GM12878 (cell line): ENCODE results near the gene CELF3. TPM values are rescaled to one million over a fixed set of nuclear protein-coding genes. Genes with fewer than 3 reads are reported as not detected.

Source experiments
- ATAC-seq: fragments of 200-7000 bp; cut with Tn5 transposase; 3 replicates; pipeline ENCODE4 v1.9.1; 2020; ENCODE audit warnings: mild to moderate bottlenecking, moderate library complexity
- BruUV-seq: library from RNA; stranded (reverse); fragments of 400-500 nt; replicated peaks from 2 replicates; lab custom pipeline; 2021; lab: Mats Ljungman, UMichigan
- CTCF ChIA-PET: fragments of 300-600 bp; sonication (Branson Sonifier 250); formaldehyde crosslinking; extraction: SDS; loops from one replicate; lab custom pipeline; 2021; ENCODE audit warnings: inconsistent platforms; lab: Yijun Ruan, JAX
- POLR2A ChIA-PET: fragments of 350-600 bp; formaldehyde crosslinking; extraction: SDS; loops from one replicate; lab custom pipeline; 2021; ENCODE audit warnings: inconsistent platforms; lab: Charles Lee
- RAD21 ChIA-PET: fragments of 300-600 bp; sonication (Branson Sonifier 250); formaldehyde crosslinking; loops from one replicate; lab custom pipeline; 2023; ENCODE audit warnings: antibody characterized with exemption; ENCODE audit not compliant: unreplicated experiment; lab: Charles Lee
- SMC1A ChIA-PET: fragments of 300-600 bp; sonication (Branson Sonifier 250); formaldehyde crosslinking; loops from one replicate; lab custom pipeline; 2023; ENCODE audit not compliant: unreplicated experiment, uncharacterized antibody; lab: Charles Lee
- DNase-seq: peaks from one replicate; pipeline ENCODE4 v3.0.0-alpha.2; 2011; ENCODE audit warnings: low read depth, low spot score
- FAIRE-seq: peaks from 3 replicates; lab custom pipeline; 2011; peaks lifted over from hg19 to GRCh38; lab: Jason Lieb, UNC
- H2AFZ ChIP-seq: 2 replicates; pipeline ENCODE4 v1.6.0; 2011; ENCODE audit warnings: low read depth, low read length, control low read depth; ENCODE audit not compliant: control insufficient read depth
- H3K27ac ChIP-seq: 2 replicates; pipeline ENCODE4 v1.5.1; 2011; ENCODE audit warnings: control low read depth; ENCODE audit not compliant: control insufficient read depth, insufficient read depth
- H3K27me3 ChIP-seq, 2 experiments: replicated peaks in 1 of 2; 2 replicates each; pipeline versions ENCODE4 v1.6.0 to v1.6.1; 2011; ENCODE audit warnings: low read length in 1 of 2; ENCODE audit not compliant: control insufficient read depth in 2 of 2, insufficient read depth in 2 of 2
- H3K36me3 ChIP-seq, 2 experiments: 2 replicates each; pipeline ENCODE4 v1.5.1; 2011; ENCODE audit warnings: low read length in 1 of 2; ENCODE audit not compliant: control insufficient read depth in 2 of 2, insufficient read depth in 2 of 2
- H3K4me1 ChIP-seq: 2 replicates; pipeline ENCODE4 v1.6.1; 2011; ENCODE audit warnings: mild to moderate bottlenecking, low read length, moderate library complexity, mixed read lengths; ENCODE audit not compliant: control insufficient read depth, insufficient read depth
- H3K4me2 ChIP-seq: 2 replicates; pipeline ENCODE4 v1.6.0; 2011; ENCODE audit warnings: control low read depth; ENCODE audit not compliant: control insufficient read depth, insufficient read depth
- H3K4me3 ChIP-seq: fragments of 200-600 bp; sonication (generic); 2 replicates; pipeline ENCODE4 v1.5.1; 2016
- H3K79me2 ChIP-seq: 2 replicates; pipeline ENCODE4 v1.6.0; 2011; ENCODE audit warnings: low read length; ENCODE audit not compliant: control insufficient read depth, insufficient read depth
- H3K9ac ChIP-seq: 2 replicates; pipeline ENCODE4 v1.8.0; 2011; ENCODE audit warnings: low read length, control low read depth, mixed read lengths; ENCODE audit not compliant: control insufficient read depth, insufficient read depth
- H3K9me3 ChIP-seq: replicated peaks from 3 replicates; pipeline ENCODE4 v1.5.1; 2011; ENCODE audit warnings: mild to moderate bottlenecking, low read length; ENCODE audit not compliant: control insufficient read depth, insufficient read depth
- H4K20me1 ChIP-seq: 2 replicates; pipeline ENCODE4 v1.6.0; 2011; ENCODE audit not compliant: control insufficient read depth, insufficient read depth
- BACH1 ChIP-seq: fragments of 450-650 bp; IDR thresholded peaks from 2 replicates; pipeline ENCODE4 v1.6.1; 2017; ENCODE audit warnings: mild to moderate bottlenecking, borderline replicate concordance
- BCL11A ChIP-seq: IDR thresholded peaks from 2 replicates; pipeline ENCODE4 v1.6.1; 2011; ENCODE audit warnings: low read depth, low read length
- BRCA1 ChIP-seq: IDR thresholded peaks from 2 replicates; pipeline ENCODE4 v1.6.1; 2011; ENCODE audit warnings: low read depth, low read length, improper control_type of control experiment
- CEBPZ ChIP-seq: fragments of 150-350 bp; IDR thresholded peaks from 2 replicates; pipeline ENCODE4 v1.6.1; 2016; ENCODE audit warnings: low read depth, low read length
- CTCF ChIP-seq, 3 experiments: IDR thresholded peaks in 2 of 3; conservative IDR thresholded peaks in 1 of 3; 2 replicates each; pipeline ENCODE4 v1.5.1; 2011; ENCODE audit warnings: low read depth in 3 of 3, low read length in 3 of 3, mild to moderate bottlenecking in 3 of 3, control low read depth in 2 of 3, moderate library complexity in 2 of 3, inconsistent platforms in 1 of 3, mixed read lengths in 1 of 3; ENCODE audit not compliant: control insufficient read depth in 2 of 3, insufficient read depth in 1 of 3; ENCODE audit errors: extremely low read depth in 1 of 3
- ESRRA ChIP-seq: IDR thresholded peaks from 2 replicates; pipeline ENCODE4 v1.6.1; 2012; ENCODE audit warnings: mild to moderate bottlenecking, low read length, improper control_type of control experiment
- HDAC2 ChIP-seq: fragments of 200-600 bp; sonication (generic); IDR thresholded peaks from 2 replicates; pipeline ENCODE4 v1.6.1; 2017
- HDGF ChIP-seq: fragments of 450-650 bp; IDR thresholded peaks from 2 replicates; pipeline ENCODE4 v1.6.1; 2016; ENCODE audit warnings: antibody characterized with exemption
- IKZF1 ChIP-seq: fragments of 450-650 bp; conservative IDR thresholded peaks from 2 replicates; pipeline ENCODE4 v1.6.1; 2017; ENCODE audit warnings: antibody characterized with exemption, mild to moderate bottlenecking
- NFYB ChIP-seq: IDR thresholded peaks from 2 replicates; pipeline ENCODE4 v1.6.1; 2011; ENCODE audit warnings: low read depth, mild to moderate bottlenecking, low read length, improper control_type of control experiment, moderate library complexity; ENCODE audit not compliant: insufficient read depth
- PAX8 ChIP-seq: fragments of 450-650 bp; IDR thresholded peaks from 2 replicates; pipeline ENCODE4 v1.6.1; 2017; ENCODE audit warnings: mild to moderate bottlenecking, moderate library complexity
- SRF ChIP-seq, 2 experiments: IDR thresholded peaks; 2 replicates each; pipeline ENCODE4 v1.6.1; 2011; ENCODE audit warnings: low read depth in 2 of 2, low read length in 2 of 2, mild to moderate bottlenecking in 1 of 2, moderate library complexity in 1 of 2
- ZNF217 ChIP-seq: fragments of 450-650 bp; IDR thresholded peaks from 2 replicates; pipeline ENCODE4 v1.6.1; 2017; ENCODE audit warnings: antibody characterized with exemption, mild to moderate bottlenecking
- WGBS: methylation state at CpG from one replicate; pipeline ENCODE4 v1.1.6; 2016; ENCODE audit warnings: low lambda C conversion rate; ENCODE audit not compliant: insufficient replicate concordance, insufficient coverage; ENCODE audit errors: missing lambda C conversion rate; 5-methylcytosine and 5-hydroxymethylcytosine counted together
- in situ Hi-C: fragments of 300-500 bp; cut with MboI; formaldehyde crosslinking; loops from 9 replicates; pipeline ENCODE4 v1.14.3; 2018; ENCODE audit warnings: mixed read lengths
- intact Hi-C: fragments of 100-400 bp; cut with micrococcal nuclease; formaldehyde crosslinking; loops from one replicate; pipeline ENCODE4 v1.14.2; 2022; ENCODE audit not compliant: unreplicated experiment
- polyA plus RNA-seq, 11 experiments: library from polyadenylated mRNA; depleted of rRNA in 4 of 11; unstranded in 6 of 11; stranded (reverse) in 5 of 11; fragments of >200 nt; fragmentation: Nextera tagmentation in 4 of 11; fragmentation: Illumina TruSeq in 1 of 11; extraction: Ambion mirVana in 4 of 11; extraction: Trizol in 1 of 11; gene quantifications; 1 replicate in 1 of 11; 2 replicates in 10 of 11; pipeline versions ENCODE4 v1.2.1 to v1.2.3, GENCODE V29; 2011 to 2016; ENCODE audit warnings: inconsistent platforms in 2 of 11, missing spikeins in 2 of 11, low read depth in 1 of 11
- total RNA-seq, 4 experiments: library from RNA; depleted of rRNA in 3 of 4; stranded (reverse); fragments of >200 nt in 3 of 4; fragmentation: Illumina TruSeq in 1 of 4; extraction: Trizol in 1 of 4; gene quantifications; 2 replicates each; pipeline versions ENCODE4 v1.2.1 to v1.2.3, GENCODE V29; 2013 to 2021

The CELF3 gene
- total and polyA plus RNA-seq, 10 of the 15 experiments (the other 5 are each of a cell fraction or from before 2014, with no cell fraction given) = 0.09 TPM; not detected in 9

GRCh38 chr1:151741516-151741915 lies 24.9 kb upstream of the CELF3 start (continued):
- TF ChIP-seq ESRRA (no peak), HDGF (no peak), BACH1 (no peak), CEBPZ (no peak)
- TF ChIP-seq, all 136 proteins: peak for 0

GRCh38 chr1:151739590-151740355 lies 23.2 kb upstream of the CELF3 start:
- ChIA-PET RAD21 (no interaction called here), CTCF (no interaction called here), POLR2A (no interaction called here), SMC1A (interaction anchor here (0.7 to 1.1 kb wide), 2 partner anchors 42 to 200 kb away, joined by 3 read pairs; partner anchors contain the start of gene TUFT1)
- peaks cover 7% of the 10 kb centered on the region; the same call in 1 of the 3 replicates for H3K9me3 ChIP-seq
- H3K27ac ChIP-seq = no peak overlapping the region
- no peaks in the 10 kb centered on the region for H4K20me1 ChIP-seq
- BruUV-seq = no TSS peak
- no peaks in the 10 kb centered on the region; a peak in 1 of 4 replicates for H3K27me3 ChIP-seq
- in situ Hi-C loops = loop anchor here (5.0 kb wide), 1 partner anchor 52 kb away; no protein-coding TSS in a partner anchor
- no peaks in the 10 kb centered on the region for H3K36me3 ChIP-seq
- intact Hi-C loops = no loop called here
- no peak overlapping the region for H3K4me2 ChIP-seq
- DNase-seq (no peak), ATAC-seq (no peak), FAIRE-seq (no peak)
- H3K79me2 ChIP-seq = no peaks in the 10 kb centered on the region
- H3K4me3 ChIP-seq = no peak overlapping the region
- 6% methylated on average over 3 of the region's 3 CpGs for WGBS
- H3K4me1 ChIP-seq = no peaks in the 10 kb centered on the region
- H3K9ac ChIP-seq = no peak overlapping the region
- no peak overlapping the region for H2AFZ ChIP-seq
- no peak for TF ChIP-seq IKZF1
- no peak for TF ChIP-seq CTCF (IDR thresholded peaks at IDR 0.05 in 2 of 3, conservative IDR thresholded peaks at IDR 0.05 in 1 of 3; ENCODE audit: control insufficient read depth in 2 of 3, extremely low read depth in 1 of 3, insufficient read depth in 1 of 3, low read depth in 3 of 3, low read length in 3 of 3)
- TF ChIP-seq ZNF217 = no peak
- no peak for TF ChIP-seq SRF (IDR thresholded peaks at IDR 0.05; ENCODE audit: low read depth in 2 of 2, low read length in 2 of 2)
- TF ChIP-seq BRCA1 = no peak
- TF ChIP-seq HDAC2 = no peak
- no peak for TF ChIP-seq BACH1
- no peak for TF ChIP-seq PAX8
- no peak for TF ChIP-seq BCL11A
- no peak for TF ChIP-seq NFYB
- no peak for TF ChIP-seq HDGF
